Left lung (tissue), 10 donors: Measurements from ENCODE around the gene LIMCH1. TPM values are rescaled to one million over a fixed set of nuclear protein-coding genes. Genes with fewer than 3 reads are reported as not detected.

ENCODE experiments used
- ATAC-seq: fragments of 200-7000 bp; cut with Tn5 transposase; one replicate; pipeline ENCODE4 v1.9.1; 2020; ENCODE audit warnings: moderate library complexity
- DNase-seq, 4 donors: peaks; one replicate each; pipeline ENCODE4 v3.0.0-alpha.2; 2013 to 2020
- H3K27ac ChIP-seq, 2 donors: fragments of 200-600 bp; sonication (generic) in 1 of 2; one replicate each; pipeline versions ENCODE4 v1.5.0 to v1.8.0; 2020 to 2021
- H3K27me3 ChIP-seq, 2 donors: fragments of 200-600 bp; sonication (generic) in 1 of 2; one replicate each; pipeline versions ENCODE4 v1.5.0 to v1.8.0; 2020 to 2021
- H3K36me3 ChIP-seq, 2 donors: fragments of 200-600 bp; sonication (generic) in 1 of 2; one replicate each; pipeline versions ENCODE4 v1.5.0 to v1.8.0; 2020 to 2021
- H3K4me1 ChIP-seq, 2 donors: fragments of 200-600 bp; one replicate each; pipeline ENCODE4 v1.8.0; 2021
- H3K4me3 ChIP-seq, 2 donors: fragments of 200-600 bp; sonication (generic) in 1 of 2; one replicate each; pipeline versions ENCODE4 v1.5.0 to v1.8.0; 2020 to 2021; ENCODE audit warnings: mild to moderate bottlenecking in 1 of 2
- H3K9me3 ChIP-seq, 2 donors: fragments of 200-600 bp; sonication (generic) in 1 of 2; one replicate each; pipeline versions ENCODE4 v1.5.0 to v1.8.0; 2020 to 2021
- CTCF ChIP-seq, 2 donors: fragments of 200-600 bp; sonication (generic) in 1 of 2; IDR thresholded peaks; one replicate each; pipeline versions ENCODE4 v1.5.0 to v1.8.0; 2021; ENCODE audit warnings: antibody characterized with exemption in 2 of 2
- intact Hi-C, 2 donors: fragments of 100-400 bp; cut with DNase I; formaldehyde crosslinking; loops; one replicate each; pipeline versions ENCODE4 v1.11.2 to v1.14.2; 2022
- polyA plus RNA-seq, 6 donors: library from polyadenylated mRNA; unstranded; fragments of 120-200 nt; gene quantifications; one replicate each; pipeline ENCODE4 v1.2.1, GENCODE V29; 2013; ENCODE audit not compliant: insufficient read length in 6 of 6
- total RNA-seq, 2 donors: library from RNA; stranded (reverse); fragmentation: NEBNext Ultra II Directional; extraction: Animal tissue kit (Norgen Biotek cat#: 25700); gene quantifications; one replicate each; pipeline ENCODE4 v1.2.1, GENCODE V29; 2021
- donor health status: DM: no; HTN: yes; CAD: no.
- donor health status: DM: no; HTN: no; CAD: no.

LIMCH1 gene
- total and polyA plus RNA-seq, 8 donors, result 90.6 to 183 (median 113) TPM

- peak overlapping the region; percentile 5 to 29 for H3K27ac ChIP-seq
- intact Hi-C loops, result no loop called here
- ATAC-seq, result peak; percentile 89
- H3K36me3 ChIP-seq, result peaks cover 0 to 5% of the 10 kb centered on the region in 2 donors
- no peak overlapping the region for H3K4me3 ChIP-seq
- no peaks in the 10 kb centered on the region for H3K27me3 ChIP-seq
- H3K9me3 ChIP-seq, result no peaks in the 10 kb centered on the region
- H3K4me1 ChIP-seq, result peaks cover 5 to 18% of the 10 kb centered on the region in 2 donors
- TF ChIP-seq CTCF (IDR thresholded peaks at IDR 0.05), result no peak
- DNase-seq, result peak in 3 of 4 donors; percentile 43 to 74 (median 45)
Observed at GRCh38 chr4:41611881-41612871, 74.2 kb downstream of the LIMCH1 start.

- DNase-seq, result no peak
- no peak for TF ChIP-seq CTCF (IDR thresholded peaks at IDR 0.05)
- Histone ChIP-seq H3K9me3 (no peaks in the 10 kb centered on the region), H3K27ac (peak overlapping the region in 1 of 2 donors; percentile 15), H3K4me1 (peaks cover 5 to 18% of the 10 kb centered on the region in 2 donors), H3K27me3 (no peaks in the 10 kb centered on the region), H3K36me3 (peaks cover 0 to under 1% of the 10 kb centered on the region in 2 donors), H3K4me3 (no peak overlapping the region)
- no peak for ATAC-seq
- intact Hi-C loops, result no loop called here
Observed at GRCh38 chr4:41613386-41613785, 75.4 kb downstream of the LIMCH1 start.

- ATAC-seq, result peak; percentile 10
- Histone ChIP-seq H3K27ac (peak overlapping the region in 1 of 2 donors; percentile 15), H3K4me1 (peaks cover 5 to 18% of the 10 kb centered on the region in 2 donors), H3K9me3 (no peaks in the 10 kb centered on the region), H3K4me3 (no peak overlapping the region), H3K36me3 (no peaks in the 10 kb centered on the region), H3K27me3 (no peaks in the 10 kb centered on the region)
- no peak for TF ChIP-seq CTCF (IDR thresholded peaks at IDR 0.05)
- DNase-seq, result no peak
- intact Hi-C loops, result no loop called here
Observed at GRCh38 chr4:41613821-41614220, 75.9 kb downstream of the LIMCH1 start.

GRCh38 chr4:41614519-41614918 is 76.6 kb downstream of the LIMCH1 start:
- no peak for ATAC-seq
- H3K4me3 ChIP-seq, result no peak overlapping the region
- no peaks in the 10 kb centered on the region for H3K9me3 ChIP-seq
- H3K4me1 ChIP-seq, result peaks cover 5 to 18% of the 10 kb centered on the region in 2 donors
- H3K27me3 ChIP-seq, result no peaks in the 10 kb centered on the region
- no peak overlapping the region for H3K27ac ChIP-seq
- intact Hi-C loops, result no loop called here
- DNase-seq, result no peak
- no peak for TF ChIP-seq CTCF (IDR thresholded peaks at IDR 0.05)
- H3K36me3 ChIP-seq, result no peaks in the 10 kb centered on the region

GRCh38 chr4:41619161-41619560 is 81.2 kb downstream of the LIMCH1 start:
- ATAC-seq, result no peak
- Histone ChIP-seq H3K4me3 (no peak overlapping the region), H3K4me1 (no peaks in the 10 kb centered on the region), H3K9me3 (no peaks in the 10 kb centered on the region), H3K36me3 (no peaks in the 10 kb centered on the region), H3K27ac (no peak overlapping the region), H3K27me3 (no peaks in the 10 kb centered on the region)
- no peak for TF ChIP-seq CTCF (IDR thresholded peaks at IDR 0.05)
- DNase-seq, result peak in 1 of 4 donors; percentile 64
- intact Hi-C loops, result no loop called here
